ENCODE measurements around the gene LDB3. TPM values are rescaled to one million over a fixed set of nuclear protein-coding genes. Genes with fewer than 3 reads are reported as not detected.

LDB3 gene
- total RNA-seq, 2 donors from 2014 or later, result 0.11 to 0.35 TPM

- Mint-ChIP-seq H3K27me3 (ENCODE audit: insufficient read depth) (no peaks in the 10 kb centered on the region), H3K27ac (no peak overlapping the region), H3K4me3 (no peak overlapping the region), H3K36me3 (ENCODE audit: low read depth) (no peaks in the 10 kb centered on the region), H3K9me3 (no peaks in the 10 kb centered on the region), H3K4me1 (peaks cover 6% of the 10 kb centered on the region)
- Histone ChIP-seq H3K4me3 (ENCODE audit: low read length) (no peak overlapping the region), H3K27me3 (ENCODE audit: control insufficient read depth, insufficient read depth, low read length, poor library complexity, severe bottlenecking) (no peaks in the 10 kb centered on the region), H3K36me3 (ENCODE audit: control insufficient read depth, insufficient read depth, low read length) (no peaks in the 10 kb centered on the region), H3K9me3 (ENCODE audit: control insufficient read depth, low read length) (no peaks in the 10 kb centered on the region), H3K27ac (ENCODE audit: low read depth, low read length) (no peak overlapping the region), H3K4me1 (ENCODE audit: control insufficient read depth, insufficient read depth, low read length) (peaks cover 13% of the 10 kb centered on the region), H3K9ac (ENCODE audit: extremely low read depth, low read length, poor library complexity, severe bottlenecking) (peak overlapping the region; percentile 5)
- no peak for TF ChIP-seq CTCF (conservative IDR thresholded peaks at IDR 0.05)
- DNase-seq, result no peak
- WGBS, 2 experiments (ENCODE audit: insufficient coverage in 1 of 2, insufficient read length in 1 of 2), result 77 to 79% methylated on average over 11 to 13 of the region's 13 CpGs
These were observed 3.7 kb upstream of the LDB3 start for GRCh38 chr10:86664341-86665217.

GRCh38 chr10:86665218-86665607 lies 3.1 kb upstream of the LDB3 start:
- H3K4me1 Mint-ChIP-seq, result peaks cover 6% of the 10 kb centered on the region
- no peaks in the 10 kb centered on the region for H3K9me3 Mint-ChIP-seq
- no peak for DNase-seq
- WGBS, 2 experiments (ENCODE audit: insufficient coverage in 1 of 2, insufficient read length in 1 of 2), result 90 to 100% methylated on average over 2 to 7 of the region's 7 CpGs
- Histone ChIP-seq H3K36me3 (ENCODE audit: control insufficient read depth, insufficient read depth, low read length) (no peaks in the 10 kb centered on the region), H3K9me3 (ENCODE audit: control insufficient read depth, low read length) (no peaks in the 10 kb centered on the region), H3K27ac (ENCODE audit: low read depth, low read length) (no peak overlapping the region), H3K27me3 (ENCODE audit: control insufficient read depth, insufficient read depth, low read length, poor library complexity, severe bottlenecking) (no peaks in the 10 kb centered on the region), H3K4me3 (ENCODE audit: low read length) (no peak overlapping the region), H3K4me1 (ENCODE audit: control insufficient read depth, insufficient read depth, low read length) (peaks cover 13% of the 10 kb centered on the region), H3K9ac (ENCODE audit: extremely low read depth, low read length, poor library complexity, severe bottlenecking) (no peak overlapping the region)
- no peaks in the 10 kb centered on the region for H3K27me3 Mint-ChIP-seq (ENCODE audit: insufficient read depth)
- H3K36me3 Mint-ChIP-seq (ENCODE audit: low read depth), result no peaks in the 10 kb centered on the region
- H3K27ac Mint-ChIP-seq, result no peak overlapping the region
- H3K4me3 Mint-ChIP-seq, result no peak overlapping the region
- no peak for TF ChIP-seq CTCF (conservative IDR thresholded peaks at IDR 0.05)

- no peaks in the 10 kb centered on the region for H3K27me3 ChIP-seq (ENCODE audit: control insufficient read depth, insufficient read depth, low read length, poor library complexity, severe bottlenecking)
- H3K36me3 Mint-ChIP-seq (ENCODE audit: low read depth), result no peaks in the 10 kb centered on the region
- no peaks in the 10 kb centered on the region for H3K9me3 Mint-ChIP-seq
- no peak overlapping the region for H3K27ac ChIP-seq (ENCODE audit: low read depth, low read length)
- peak overlapping the region; percentile 33 for H3K27ac Mint-ChIP-seq
- no peaks in the 10 kb centered on the region for H3K9me3 ChIP-seq (ENCODE audit: control insufficient read depth, low read length)
- no peak overlapping the region for H3K4me3 ChIP-seq (ENCODE audit: low read length)
- no peak overlapping the region for H3K4me3 Mint-ChIP-seq
- WGBS, 2 experiments (ENCODE audit: insufficient coverage in 1 of 2, insufficient read length in 1 of 2), result 89 to 91% methylated on average over 7 to 12 of the region's 12 CpGs
- no peak for DNase-seq
- TF ChIP-seq CTCF (conservative IDR thresholded peaks at IDR 0.05), result no peak
- H3K36me3 ChIP-seq (ENCODE audit: control insufficient read depth, insufficient read depth, low read length), result no peaks in the 10 kb centered on the region
- no peak overlapping the region for H3K9ac ChIP-seq (ENCODE audit: extremely low read depth, low read length, poor library complexity, severe bottlenecking)
- H3K4me1 Mint-ChIP-seq, result peaks cover 6% of the 10 kb centered on the region
- peaks cover 13% of the 10 kb centered on the region for H3K4me1 ChIP-seq (ENCODE audit: control insufficient read depth, insufficient read depth, low read length)
- H3K27me3 Mint-ChIP-seq (ENCODE audit: insufficient read depth), result no peaks in the 10 kb centered on the region
These were observed 2.4 kb upstream of the LDB3 start for GRCh38 chr10:86665868-86666267.
